Activated CD4-positive, alpha-beta memory T cell treated with anti-CD3 and anti-CD28 coated beads for 36 hours (primary cell): ENCODE data around the gene OR10H5. TPM values are rescaled to one million over a fixed set of nuclear protein-coding genes. Genes with fewer than 3 reads are reported as not detected.
A peak's percentile ranks its signal among the peaks of the same experiment; 100 is the strongest.
"Not testable (repeated sequence)": the region's sequence is repeated elsewhere in the genome, so short reads cannot be mapped to it uniquely, and the experiment has no call there.

ENCODE experiments used
- CTCF ChIA-PET: fragments of 350-600 bp; sonication (Branson Sonifier 250); formaldehyde crosslinking; loops from one replicate; lab custom pipeline; 2021; ENCODE audit warnings: antibody characterized with exemption, inconsistent platforms; lab: Charles Lee
- POLR2A ChIA-PET: fragments of 350-600 bp; sonication (Branson Sonifier 250); formaldehyde crosslinking; loops from one replicate; lab custom pipeline; 2021; ENCODE audit warnings: antibody characterized with exemption; lab: Charles Lee
- DNase-seq: peaks from one replicate; pipeline ENCODE4 v3.0.0-alpha.2; 2020
- H3K27ac Mint-ChIP-seq: one replicate; pipeline ENCODE4 v1.8.0; 2021; ENCODE audit warnings: mixed read lengths
- H3K27me3 Mint-ChIP-seq: one replicate; pipeline ENCODE4 v1.8.0; 2021; ENCODE audit warnings: mixed read lengths
- H3K36me3 Mint-ChIP-seq: one replicate; pipeline ENCODE4 v1.8.0; 2021; ENCODE audit warnings: mixed read lengths
- H3K4me1 Mint-ChIP-seq: one replicate; pipeline ENCODE4 v1.8.0; 2021; ENCODE audit warnings: low read depth, mixed read lengths
- H3K4me3 Mint-ChIP-seq: one replicate; pipeline ENCODE4 v1.8.0; 2021; ENCODE audit warnings: mild to moderate bottlenecking, mixed read lengths
- H3K9me3 Mint-ChIP-seq: one replicate; pipeline ENCODE4 v1.8.0; 2021; ENCODE audit warnings: mixed read lengths
- intact Hi-C: fragments of 100-400 bp; cut with micrococcal nuclease; formaldehyde crosslinking; loops from one replicate; pipeline ENCODE4 v1.15.1; 2023
- total RNA-seq, 2 experiments: library from RNA; stranded (reverse); gene quantifications; one replicate each; pipeline ENCODE4 v1.2.3, GENCODE V29; 2021

The OR10H5 gene
- total RNA-seq, 2 experiments from 2014 or later, result not detected

GRCh38 chr19:15837221-15837731, 49.8 kb downstream of the OR10H5 start:
- Mint-ChIP-seq H3K36me3 (no peaks in the 10 kb centered on the region), H3K9me3 (no peaks in the 10 kb centered on the region), H3K4me3 (peak overlapping the region; percentile 83), H3K27me3 (no peaks in the 10 kb centered on the region), H3K27ac (peak overlapping the region; percentile 95), H3K4me1 (peaks cover 24% of the 10 kb centered on the region)
- ChIA-PET POLR2A (interaction anchor here (1.4 kb wide), 1 partner anchor 751 kb away, joined by 4 read pairs; no protein-coding TSS in a partner anchor), CTCF (interaction anchor here (1.2 to 1.4 kb wide), 2 partner anchors 18 to 163 kb away, joined by 3 read pairs; no protein-coding TSS in a partner anchor)
- intact Hi-C loops, result loop anchor here (1.0 to 10.0 kb wide), 5 partner anchors 240 to 748 kb away; partner anchors contain the start of genes FAM32A and TPM4
- DNase-seq, result no peak

- no peaks in the 10 kb centered on the region for H3K27me3 Mint-ChIP-seq
- intact Hi-C loops, result loop anchor here (5.0 to 10.0 kb wide), 3 partner anchors 239 to 746 kb away; partner anchors contain the start of genes FAM32A and TPM4
- ChIA-PET POLR2A (no interaction called here), CTCF (no interaction called here)
- no peaks in the 10 kb centered on the region for H3K36me3 Mint-ChIP-seq
- H3K27ac Mint-ChIP-seq, result no peak overlapping the region
- H3K9me3 Mint-ChIP-seq, result no peaks in the 10 kb centered on the region
- peaks cover 29% of the 10 kb centered on the region for H3K4me1 Mint-ChIP-seq
- H3K4me3 Mint-ChIP-seq, result no peak overlapping the region
- DNase-seq, result no peak
Observed at GRCh38 chr19:15838351-15838750, 50.9 kb downstream of the OR10H5 start.

GRCh38 chr19:15839888-15840287, 52.4 kb downstream of the OR10H5 start:
- H3K36me3 Mint-ChIP-seq, H3K27ac Mint-ChIP-seq, DNase-seq, POLR2A ChIA-PET, H3K4me3 Mint-ChIP-seq, H3K27me3 Mint-ChIP-seq, H3K9me3 Mint-ChIP-seq: not testable (repeated sequence)
- CTCF ChIA-PET, result interaction anchor here (0.7 kb wide), 1 partner anchor 303 kb away, joined by 3 read pairs; no protein-coding TSS in a partner anchor
- peaks cover 39% of the 10 kb centered on the region for H3K4me1 Mint-ChIP-seq
- intact Hi-C loops, result loop anchor here (5.0 to 10.0 kb wide), 3 partner anchors 237 to 745 kb away; partner anchors contain the start of genes FAM32A and TPM4

GRCh38 chr19:15840833-15841232, 53.4 kb downstream of the OR10H5 start:
- ChIA-PET POLR2A (no interaction called here), CTCF (no interaction called here)
- no peaks in the 10 kb centered on the region for H3K36me3 Mint-ChIP-seq
- no peaks in the 10 kb centered on the region for H3K9me3 Mint-ChIP-seq
- intact Hi-C loops, result no loop called here
- H3K4me3 Mint-ChIP-seq, result no peak overlapping the region
- no peak for DNase-seq
- peaks cover 39% of the 10 kb centered on the region for H3K4me1 Mint-ChIP-seq
- no peaks in the 10 kb centered on the region for H3K27me3 Mint-ChIP-seq
- H3K27ac Mint-ChIP-seq, result no peak overlapping the region

- Mint-ChIP-seq H3K9me3 (no peaks in the 10 kb centered on the region), H3K36me3 (no peaks in the 10 kb centered on the region), H3K4me3 (no peak overlapping the region), H3K27me3 (no peaks in the 10 kb centered on the region), H3K4me1 (peaks cover 38% of the 10 kb centered on the region), H3K27ac (no peak overlapping the region)
- peak; percentile 41 for DNase-seq
- ChIA-PET CTCF (no interaction called here), POLR2A (no interaction called here)
- intact Hi-C loops, result no loop called here
Observed at GRCh38 chr19:15841875-15842569, 54.6 kb downstream of the OR10H5 start.

- Mint-ChIP-seq H3K36me3 (no peaks in the 10 kb centered on the region), H3K4me1 (peaks cover 33% of the 10 kb centered on the region), H3K9me3 (no peaks in the 10 kb centered on the region), H3K27me3 (no peaks in the 10 kb centered on the region), H3K27ac (peak overlapping the region; percentile 19), H3K4me3 (no peak overlapping the region)
- intact Hi-C loops, result no loop called here
- no peak for DNase-seq
- POLR2A ChIA-PET, result no interaction called here
- CTCF ChIA-PET, result no interaction called here
Observed at GRCh38 chr19:15843203-15843893, 55.9 kb downstream of the OR10H5 start.

GRCh38 chr19:15843894-15844222, 56.4 kb downstream of the OR10H5 start:
- H3K27ac Mint-ChIP-seq, result peak overlapping the region; percentile 19
- H3K9me3 Mint-ChIP-seq, H3K4me3 Mint-ChIP-seq: not testable (repeated sequence)

GRCh38 chr19:15846923-15847322, 59.5 kb downstream of the OR10H5 start:
- ChIA-PET CTCF (no interaction called here), POLR2A (no interaction called here)
- H3K4me3 Mint-ChIP-seq, result no peak overlapping the region

More at GRCh38 chr19:15843894-15844222, 56.4 kb downstream of the OR10H5 start:
- peaks cover 28% of the 10 kb centered on the region for H3K4me1 Mint-ChIP-seq
- CTCF ChIA-PET, DNase-seq, POLR2A ChIA-PET, intact Hi-C loops, H3K36me3 Mint-ChIP-seq, H3K27me3 Mint-ChIP-seq: not testable (repeated sequence)

GRCh38 chr19:15850385-15850784, 62.9 kb downstream of the OR10H5 start:
- no peak for DNase-seq
- POLR2A ChIA-PET, result no interaction called here
- intact Hi-C loops, result no loop called here
- H3K36me3 Mint-ChIP-seq, result no peaks in the 10 kb centered on the region
- H3K4me1 Mint-ChIP-seq, result peaks cover 4% of the 10 kb centered on the region
- H3K9me3 Mint-ChIP-seq, result no peaks in the 10 kb centered on the region
- CTCF ChIA-PET, result no interaction called here
- no peak overlapping the region for H3K27ac Mint-ChIP-seq
- H3K27me3 Mint-ChIP-seq, result no peaks in the 10 kb centered on the region
- H3K4me3 Mint-ChIP-seq, result no peak overlapping the region

More at GRCh38 chr19:15846923-15847322, 59.5 kb downstream of the OR10H5 start:
- intact Hi-C loops, result no loop called here
- H3K36me3 Mint-ChIP-seq, result no peaks in the 10 kb centered on the region
- DNase-seq, result no peak
- H3K9me3 Mint-ChIP-seq, result no peaks in the 10 kb centered on the region
- peaks cover 26% of the 10 kb centered on the region for H3K4me1 Mint-ChIP-seq
- no peaks in the 10 kb centered on the region for H3K27me3 Mint-ChIP-seq
- no peak overlapping the region for H3K27ac Mint-ChIP-seq

Other genes starting within 250 kb of the OR10H5 start
- gene CYP4F8, start 172.4 kb upstream of the OR10H5 start, total RNA-seq, result not detected
- not detected for gene CYP4F3, start 146.8 kb upstream of the OR10H5 start, total RNA-seq
- under 1 TPM in 1 of 2 experiments, not detected in 1; 0.41 TPM for gene CYP4F12, start 114.6 kb upstream of the OR10H5 start, total RNA-seq
- not detected for gene OR10H2, start 59.6 kb upstream of the OR10H5 start, total RNA-seq
- gene OR10H3, start 49.7 kb upstream of the OR10H5 start, total RNA-seq, result not detected
- not detected for gene OR10H1, start 28.0 kb downstream of the OR10H5 start, total RNA-seq
- gene CYP4F2, start 110.4 kb downstream of the OR10H5 start, total RNA-seq, result not detected
- not detected for gene CYP4F11, start 146.9 kb downstream of the OR10H5 start, total RNA-seq
- not detected for gene OR10H4, start 161.3 kb downstream of the OR10H5 start, total RNA-seq